Measurements from ENCODE around the gene GOLGA8N. TPM values are rescaled to one million over a fixed set of nuclear protein-coding genes. Genes with fewer than 3 reads are reported as not detected.
A peak's percentile ranks its signal among the peaks of the same experiment; 100 is the strongest.
"Not testable (repeated sequence)": the region's sequence is repeated elsewhere in the genome, so short reads cannot be mapped to it uniquely, and the experiment has no call there.

The GOLGA8N gene
- polyA plus RNA-seq (2014; cell fraction: cytosol; rRNA removed): 0.15 and 0.21 TPM in 2 replicates
- 1.1 and 1.4 TPM in 2 replicates for polyA plus RNA-seq (2014; cell fraction: nucleus; rRNA removed)

GRCh38 chr15:32593151-32593550 lies at the start of gene GOLGA8N:
Gene GOLGA8N (plus strand): TSS chr15:32593456.
- not testable (repeated sequence) for DNase-seq (ENCODE audit: low spot score)

GRCh38 chr15:32543456-32543855 lies 49.8 kb upstream of the GOLGA8N start:
- DNase-seq (ENCODE audit: low spot score): not testable (repeated sequence)

GRCh38 chr15:32545129-32545528 lies 48.1 kb upstream of the GOLGA8N start:
- DNase-seq (ENCODE audit: low spot score): not testable (repeated sequence)

- DNase-seq (ENCODE audit: low spot score): not testable (repeated sequence)
Measured at GRCh38 chr15:32554587-32554986, 38.7 kb upstream of the GOLGA8N start.

- DNase-seq (ENCODE audit: low spot score): not testable (repeated sequence)
Measured at GRCh38 chr15:32562198-32562597, 31.1 kb upstream of the GOLGA8N start.

GRCh38 chr15:32568988-32569387 lies 24.3 kb upstream of the GOLGA8N start:
- DNase-seq (ENCODE audit: low spot score): not testable (repeated sequence)

GRCh38 chr15:32578482-32578881 lies 14.8 kb upstream of the GOLGA8N start:
- DNase-seq (ENCODE audit: low spot score): not testable (repeated sequence)

GRCh38 chr15:32585844-32586243 lies 7.4 kb upstream of the GOLGA8N start:
- not testable (repeated sequence) for DNase-seq (ENCODE audit: low spot score)

GRCh38 chr15:32609518-32609917 lies 16.3 kb downstream of the GOLGA8N start:
- not testable (repeated sequence) for DNase-seq (ENCODE audit: low spot score)

- DNase-seq (ENCODE audit: low spot score): peak; percentile 43
Measured at GRCh38 chr15:32610719-32611118, 17.5 kb downstream of the GOLGA8N start.

- not testable (repeated sequence) for DNase-seq (ENCODE audit: low spot score)
Measured at GRCh38 chr15:32614712-32615050, 21.4 kb downstream of the GOLGA8N start.

- peak; percentile 95 for DNase-seq (ENCODE audit: low spot score)
Measured at GRCh38 chr15:32615051-32615870, 22.0 kb downstream of the GOLGA8N start, which contains the start of gene ARHGAP11A. Gene ARHGAP11A (plus strand): TSS chr15:32615504. CDS start chr15:32616212, 708 bp downstream.

- peak; percentile 31 for DNase-seq (ENCODE audit: low spot score)
Measured at GRCh38 chr15:32615871-32616426, 22.7 kb downstream of the GOLGA8N start.

- DNase-seq (ENCODE audit: low spot score): no peak
Measured at GRCh38 chr15:32636410-32636809, 43.2 kb downstream of the GOLGA8N start.

- no peak for DNase-seq (ENCODE audit: low spot score)
Measured at GRCh38 chr15:32636908-32637567, 43.8 kb downstream of the GOLGA8N start.

GRCh38 chr15:32637704-32638103 lies 44.4 kb downstream of the GOLGA8N start:
- DNase-seq (ENCODE audit: low spot score): no peak

GRCh38 chr15:32641517-32642059 lies 48.3 kb downstream of the GOLGA8N start, which contains the start of gene SCG5:
Gene SCG5 (plus strand): TSS chr15:32641710. CDS start chr15:32643593, 1,883 bp downstream.
- no peak for DNase-seq (ENCODE audit: low spot score)

- DNase-seq (ENCODE audit: low spot score): no peak
Measured at GRCh38 chr15:32642667-32643435, 49.6 kb downstream of the GOLGA8N start.

GRCh38 chr15:32643907-32644445 lies 50.7 kb downstream of the GOLGA8N start:
- DNase-seq (ENCODE audit: low spot score): no peak

- peak; percentile 77 for DNase-seq (ENCODE audit: low spot score)
Measured at GRCh38 chr15:32646291-32646690, 53.0 kb downstream of the GOLGA8N start.

GRCh38 chr15:32649342-32649741 lies 56.1 kb downstream of the GOLGA8N start:
- DNase-seq (ENCODE audit: low spot score): no peak

All from SK-N-DZ (cell line).